ENCODE measurements around the gene TRIM4.

The TRIM4 gene

DNA sequence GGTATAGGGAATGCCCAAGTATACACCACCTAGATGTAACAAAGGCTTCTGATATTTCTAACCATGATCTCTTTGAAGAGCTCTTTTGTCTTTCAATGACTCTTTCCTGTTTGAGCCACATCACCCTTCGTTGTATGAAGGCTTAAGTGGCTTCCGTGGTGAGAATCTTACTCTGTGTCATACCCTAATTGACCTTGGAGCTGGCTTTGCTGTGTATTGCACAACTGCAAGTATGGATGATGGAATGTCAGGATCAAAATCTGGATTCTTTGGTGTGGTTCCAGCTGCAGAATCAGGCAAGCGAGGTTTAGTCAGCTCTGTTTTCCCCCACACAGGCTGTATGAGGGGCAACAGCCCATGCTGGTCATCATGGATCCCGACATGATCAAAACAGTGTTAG, 75.5 kb downstream of the TRIM4 start:
- no peak for DNase-seq (ENCODE audit: low spot score)

DNA sequence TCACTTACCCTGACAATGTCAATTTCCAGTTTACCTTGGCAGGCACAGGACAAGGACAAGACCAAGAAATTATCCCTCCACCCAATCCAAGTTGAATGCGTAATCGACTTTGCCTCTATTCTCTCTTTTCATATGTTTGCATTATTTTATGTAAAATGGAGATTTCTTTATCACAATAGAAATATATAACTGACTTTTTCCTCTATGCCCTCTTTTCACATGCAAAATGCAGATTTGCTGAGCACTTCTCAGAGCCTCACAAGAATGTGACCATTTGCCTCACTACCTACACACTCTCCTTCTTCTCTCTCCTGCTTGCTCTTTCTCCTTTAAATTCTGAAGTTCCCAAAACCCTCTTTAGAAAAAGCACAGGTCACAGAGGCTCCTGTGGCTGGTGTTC, 76.4 kb downstream of the TRIM4 start:
- no peak for DNase-seq (ENCODE audit: low spot score)

All from cerebellar cortex (tissue), 1 donor.